Measurements from ENCODE around the gene ELMO1.

ELMO1 gene

GRCh38 chr7:36821617-36822016 is 627.0 kb downstream of the ELMO1 start:
- H3K27me3 ChIP-seq (ENCODE audit: control insufficient read depth, insufficient read depth, low read length) = no peaks in the 10 kb centered on the region
- H2AFZ ChIP-seq = no peak overlapping the region
- TF ChIP-seq CTCF (IDR thresholded peaks at IDR 0.05) = no peak
- no peaks in the 10 kb centered on the region for H3K9me3 ChIP-seq (ENCODE audit: control insufficient read depth, low read length)
- no peak overlapping the region for H3K27ac ChIP-seq
- H3K9ac ChIP-seq = no peak overlapping the region
- no peaks in the 10 kb centered on the region for H3K4me1 ChIP-seq
- no peaks in the 10 kb centered on the region for H3K79me2 ChIP-seq
- no peak overlapping the region for H3K4me2 ChIP-seq (ENCODE audit: low read length)
- no peaks in the 10 kb centered on the region for H3K36me3 ChIP-seq (ENCODE audit: control insufficient read depth, insufficient read depth, low read length)
- H3K4me3 ChIP-seq (ENCODE audit: low read depth, low read length) = no peak overlapping the region

- Histone ChIP-seq H3K36me3 (ENCODE audit: control insufficient read depth, insufficient read depth, low read length) (no peaks in the 10 kb centered on the region), H3K79me2 (no peaks in the 10 kb centered on the region), H3K27me3 (ENCODE audit: control insufficient read depth, insufficient read depth, low read length) (no peaks in the 10 kb centered on the region), H3K4me2 (ENCODE audit: low read length) (no peak overlapping the region), H3K27ac (no peak overlapping the region), H2AFZ (no peak overlapping the region), H3K4me3 (ENCODE audit: low read depth, low read length) (no peak overlapping the region), H3K4me1 (no peaks in the 10 kb centered on the region), H3K9ac (no peak overlapping the region), H3K9me3 (ENCODE audit: control insufficient read depth, low read length) (no peaks in the 10 kb centered on the region)
- no peak for TF ChIP-seq CTCF (IDR thresholded peaks at IDR 0.05)
Measured at GRCh38 chr7:36820527-36821170, 628.0 kb downstream of the ELMO1 start.

- no peak overlapping the region for H3K27ac ChIP-seq
- TF ChIP-seq CTCF (IDR thresholded peaks at IDR 0.05) = no peak
- H3K27me3 ChIP-seq (ENCODE audit: control insufficient read depth, insufficient read depth, low read length) = no peaks in the 10 kb centered on the region
- H3K4me2 ChIP-seq (ENCODE audit: low read length) = no peak overlapping the region
- H3K36me3 ChIP-seq (ENCODE audit: control insufficient read depth, insufficient read depth, low read length) = no peaks in the 10 kb centered on the region
- H3K4me3 ChIP-seq (ENCODE audit: low read depth, low read length) = no peak overlapping the region
- no peaks in the 10 kb centered on the region for H3K4me1 ChIP-seq
- H3K9me3 ChIP-seq (ENCODE audit: control insufficient read depth, low read length) = no peaks in the 10 kb centered on the region
- H3K79me2 ChIP-seq = no peaks in the 10 kb centered on the region
- no peak overlapping the region for H3K9ac ChIP-seq
- no peak overlapping the region for H2AFZ ChIP-seq
Measured at GRCh38 chr7:36819639-36820038, 629.0 kb downstream of the ELMO1 start.

- Histone ChIP-seq H3K27me3 (ENCODE audit: control insufficient read depth, insufficient read depth, low read length) (no peaks in the 10 kb centered on the region), H3K4me1 (no peaks in the 10 kb centered on the region), H3K4me2 (ENCODE audit: low read length) (no peak overlapping the region), H3K9ac (no peak overlapping the region), H3K36me3 (ENCODE audit: control insufficient read depth, insufficient read depth, low read length) (no peaks in the 10 kb centered on the region), H2AFZ (no peak overlapping the region), H3K27ac (no peak overlapping the region), H3K79me2 (no peaks in the 10 kb centered on the region), H3K9me3 (ENCODE audit: control insufficient read depth, low read length) (no peaks in the 10 kb centered on the region), H3K4me3 (ENCODE audit: low read depth, low read length) (no peak overlapping the region)
- TF ChIP-seq CTCF (IDR thresholded peaks at IDR 0.05) = no peak
Measured at GRCh38 chr7:36814311-36814710, 634.4 kb downstream of the ELMO1 start.

- H3K4me1 ChIP-seq = no peaks in the 10 kb centered on the region
- no peak overlapping the region for H3K4me2 ChIP-seq (ENCODE audit: low read length)
- TF ChIP-seq CTCF (IDR thresholded peaks at IDR 0.05) = no peak
- no peak overlapping the region for H3K9ac ChIP-seq
- no peak overlapping the region for H2AFZ ChIP-seq
- H3K79me2 ChIP-seq = no peaks in the 10 kb centered on the region
- no peak overlapping the region for H3K27ac ChIP-seq
- no peaks in the 10 kb centered on the region for H3K36me3 ChIP-seq (ENCODE audit: control insufficient read depth, insufficient read depth, low read length)
- H3K4me3 ChIP-seq (ENCODE audit: low read depth, low read length) = no peak overlapping the region
- no peaks in the 10 kb centered on the region for H3K9me3 ChIP-seq (ENCODE audit: control insufficient read depth, low read length)
- H3K27me3 ChIP-seq (ENCODE audit: control insufficient read depth, insufficient read depth, low read length) = no peaks in the 10 kb centered on the region
Measured at GRCh38 chr7:36811807-36812206, 636.9 kb downstream of the ELMO1 start.
